GM13977 (cell line): ENCODE data around the gene RAC2.

Experiments
- DNase-seq: peaks from one replicate; pipeline ENCODE4 v3.0.0; 2012; ENCODE audit warnings: low spot score
- in situ Hi-C: fragments of 300-500 bp; cut with MboI; formaldehyde crosslinking; loops from one replicate; pipeline ENCODE4 v1.12.0; 2022; ENCODE audit warnings: low sequenced_read_pairs, low pct_unique_long_range_greater_than_20kb, mixed read lengths, inconsistent platforms; ENCODE audit not compliant: unreplicated experiment
- TF ChIP-seq, protein P1 (sequence below): IDR thresholded peaks from 2 replicates; pipeline ENCODE4 v1.5.1; 2012; ENCODE audit warnings: mild to moderate bottlenecking, control low read depth; ENCODE audit not compliant: insufficient read depth; ENCODE audit errors: extremely low read depth, missing control alignments

RAC2 gene

DNA sequence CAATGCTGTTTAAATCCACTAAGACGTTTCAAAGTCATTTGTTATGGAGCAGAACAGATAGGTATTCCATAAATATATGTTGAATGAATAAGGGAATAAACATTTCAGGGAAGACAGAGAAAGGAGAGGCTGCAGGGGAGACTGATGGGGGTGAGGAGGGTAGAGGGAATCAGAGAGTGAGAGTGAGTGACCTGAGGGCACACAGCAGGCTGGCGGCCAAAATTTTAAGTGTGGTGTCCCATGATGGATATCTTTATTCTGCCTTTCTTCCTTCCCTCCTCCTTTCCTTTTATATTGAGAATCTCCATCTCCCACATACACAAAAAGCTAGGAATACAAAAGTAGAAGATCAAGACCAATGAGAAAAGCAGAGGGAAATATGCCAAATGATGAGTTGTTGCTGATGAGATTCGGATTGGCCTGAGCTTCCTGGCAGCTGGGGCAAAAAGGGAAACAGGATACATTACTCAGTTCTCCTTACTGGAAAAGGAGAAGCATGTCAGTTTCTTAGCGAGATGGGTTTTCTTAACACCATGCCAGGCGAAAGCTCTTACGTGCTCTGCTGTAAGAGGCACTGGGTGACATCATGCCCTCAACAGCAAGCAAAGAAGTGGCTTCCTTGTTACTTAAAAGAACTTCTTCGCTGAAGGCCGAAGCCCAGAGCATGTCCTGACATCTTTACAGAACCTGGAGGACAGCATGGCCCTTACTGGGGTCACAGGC lies 27.0 kb upstream of the RAC2 start:
- no peak for DNase-seq
- in situ Hi-C loops: no loop called here
- TF ChIP-seq, protein P1, sequence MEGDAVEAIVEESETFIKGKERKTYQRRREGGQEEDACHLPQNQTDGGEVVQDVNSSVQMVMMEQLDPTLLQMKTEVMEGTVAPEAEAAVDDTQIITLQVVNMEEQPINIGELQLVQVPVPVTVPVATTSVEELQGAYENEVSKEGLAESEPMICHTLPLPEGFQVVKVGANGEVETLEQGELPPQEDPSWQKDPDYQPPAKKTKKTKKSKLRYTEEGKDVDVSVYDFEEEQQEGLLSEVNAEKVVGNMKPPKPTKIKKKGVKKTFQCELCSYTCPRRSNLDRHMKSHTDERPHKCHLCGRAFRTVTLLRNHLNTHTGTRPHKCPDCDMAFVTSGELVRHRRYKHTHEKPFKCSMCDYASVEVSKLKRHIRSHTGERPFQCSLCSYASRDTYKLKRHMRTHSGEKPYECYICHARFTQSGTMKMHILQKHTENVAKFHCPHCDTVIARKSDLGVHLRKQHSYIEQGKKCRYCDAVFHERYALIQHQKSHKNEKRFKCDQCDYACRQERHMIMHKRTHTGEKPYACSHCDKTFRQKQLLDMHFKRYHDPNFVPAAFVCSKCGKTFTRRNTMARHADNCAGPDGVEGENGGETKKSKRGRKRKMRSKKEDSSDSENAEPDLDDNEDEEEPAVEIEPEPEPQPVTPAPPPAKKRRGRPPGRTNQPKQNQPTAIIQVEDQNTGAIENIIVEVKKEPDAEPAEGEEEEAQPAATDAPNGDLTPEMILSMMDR: no peak

DNA sequence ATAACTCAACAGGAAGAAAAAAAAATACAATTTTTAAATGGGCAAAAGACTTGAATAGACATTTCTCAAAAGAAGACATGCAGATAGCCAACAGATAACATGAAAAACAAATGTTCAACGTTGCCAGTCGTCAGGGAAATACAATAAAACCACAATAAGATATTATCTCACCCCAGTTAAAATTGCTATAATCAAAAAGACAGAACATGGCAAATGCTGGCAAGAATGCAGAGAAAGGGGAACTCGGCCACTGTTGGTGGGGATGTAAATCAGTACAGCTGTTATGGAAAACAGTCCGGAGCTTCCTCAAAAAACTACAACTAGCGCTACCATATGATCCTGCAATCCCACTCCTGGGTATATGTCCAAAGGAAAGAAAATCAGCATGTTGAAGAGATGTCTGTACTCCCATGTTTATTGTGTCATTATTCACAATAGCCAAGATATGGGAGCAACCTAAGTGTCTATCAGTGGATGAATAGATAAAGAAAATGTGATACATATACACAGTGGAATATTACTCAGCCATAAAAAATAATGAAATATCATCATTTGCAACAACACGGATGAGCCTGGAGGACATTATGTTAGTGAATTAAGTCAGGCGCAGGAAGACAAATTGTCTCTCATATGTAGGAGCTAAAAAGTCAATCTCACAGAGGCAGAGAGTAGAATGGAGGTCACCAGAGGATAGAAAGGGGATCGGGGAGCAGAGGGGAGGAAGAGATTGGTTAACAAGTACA lies 26.0 kb upstream of the RAC2 start:
- TF ChIP-seq, protein P1: no peak
- in situ Hi-C loops: no loop called here
- DNase-seq: no peak

DNA sequence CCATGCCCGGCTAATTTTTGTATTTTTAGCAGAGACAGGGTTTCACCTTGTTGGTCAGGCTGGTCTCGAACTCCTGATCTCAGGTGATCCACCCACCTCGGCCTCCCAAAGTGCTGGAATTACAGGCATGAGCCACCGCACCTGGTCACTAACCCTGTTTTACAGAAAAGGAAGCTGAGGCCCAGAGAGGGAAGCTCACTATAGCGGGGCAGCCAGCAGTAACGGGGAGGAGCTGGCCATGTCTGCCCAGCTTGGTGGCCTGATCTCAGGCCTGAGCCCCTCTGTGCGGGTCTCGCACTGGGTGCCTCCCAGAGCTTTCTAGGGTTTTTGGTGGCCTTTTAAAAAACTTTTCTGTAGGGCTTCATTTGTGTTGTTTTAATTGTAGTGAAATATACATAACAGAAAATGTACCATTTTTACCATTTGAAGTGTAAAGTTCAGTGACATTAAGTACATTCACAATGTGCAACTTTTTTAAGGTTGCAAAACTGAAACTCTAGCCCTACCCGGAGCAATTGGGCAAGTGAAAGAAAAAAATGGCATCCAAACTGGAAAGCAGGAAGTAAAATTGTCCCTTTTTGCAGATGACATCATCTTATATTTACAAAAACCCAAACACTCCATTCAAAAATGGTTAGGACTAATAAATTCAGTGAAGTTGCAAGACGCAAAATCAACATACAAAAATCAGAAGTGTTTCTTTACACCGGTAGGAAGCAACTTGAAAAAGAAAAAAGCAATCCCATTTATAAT lies 23.8 kb upstream of the RAC2 start:
- TF ChIP-seq, protein P1: no peak
- in situ Hi-C loops: no loop called here
- DNase-seq: no peak

DNA sequence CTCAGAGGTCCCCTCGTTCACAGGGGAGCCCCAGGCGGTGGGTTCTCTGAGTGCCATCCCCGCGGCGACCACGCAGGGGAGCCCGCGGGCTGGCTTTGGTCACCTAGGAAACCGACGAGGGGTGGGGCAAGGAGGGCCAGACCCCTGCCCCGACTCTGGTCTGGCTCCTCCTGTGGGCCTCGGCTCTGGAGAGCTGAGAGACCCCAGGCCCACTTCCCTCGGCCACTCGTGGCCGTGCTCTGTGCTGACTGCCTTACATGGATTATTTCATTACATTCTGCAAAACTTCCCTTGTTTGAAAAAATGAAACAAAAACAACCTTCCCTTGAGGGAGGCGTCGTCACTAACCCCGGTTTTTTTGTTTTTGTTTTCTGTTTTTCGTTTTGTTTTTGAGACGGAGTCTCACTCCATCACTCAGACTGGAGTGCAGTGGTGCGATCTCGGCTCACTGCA lies 23.1 kb upstream of the RAC2 start:
- peak; percentile 79 for DNase-seq
- in situ Hi-C loops: no loop called here
- TF ChIP-seq, protein P1: peak; percentile 91

DNA sequence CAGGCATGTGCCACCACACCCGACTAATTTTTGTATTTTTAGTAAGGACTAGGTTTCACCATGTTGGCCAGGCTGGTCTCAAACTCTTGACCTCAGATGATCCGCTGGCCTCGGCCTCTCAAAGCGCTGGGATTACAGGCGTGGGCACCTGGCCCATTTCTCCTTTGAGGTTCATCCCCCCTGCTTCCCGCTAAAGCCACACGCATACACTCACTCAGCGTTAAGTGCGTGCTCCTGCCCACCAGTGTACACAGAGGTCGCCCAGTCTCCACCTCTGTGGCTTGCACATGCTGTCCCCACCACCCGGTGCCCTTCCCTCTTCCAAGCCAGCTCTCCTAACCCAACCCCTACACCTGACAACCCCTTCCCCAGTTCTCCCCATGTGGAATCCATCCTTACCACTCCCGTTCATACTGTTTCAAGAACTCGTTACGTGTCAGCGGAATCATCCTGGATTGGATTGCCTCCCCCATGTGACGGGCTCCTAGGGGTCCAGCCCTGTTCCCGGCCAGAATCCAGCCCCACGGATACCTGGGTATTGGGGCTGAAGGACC lies 22.6 kb upstream of the RAC2 start:
- in situ Hi-C loops: no loop called here
- TF ChIP-seq, protein P1: no peak
- DNase-seq: no peak
